ENCODE measurements around the gene PCCA. TPM values are rescaled to one million over a fixed set of nuclear protein-coding genes. Genes with fewer than 3 reads are reported as not detected.

Gene PCCA
- total RNA-seq, 1 experiment from 2014 or later, result 39.9 TPM

DNA sequence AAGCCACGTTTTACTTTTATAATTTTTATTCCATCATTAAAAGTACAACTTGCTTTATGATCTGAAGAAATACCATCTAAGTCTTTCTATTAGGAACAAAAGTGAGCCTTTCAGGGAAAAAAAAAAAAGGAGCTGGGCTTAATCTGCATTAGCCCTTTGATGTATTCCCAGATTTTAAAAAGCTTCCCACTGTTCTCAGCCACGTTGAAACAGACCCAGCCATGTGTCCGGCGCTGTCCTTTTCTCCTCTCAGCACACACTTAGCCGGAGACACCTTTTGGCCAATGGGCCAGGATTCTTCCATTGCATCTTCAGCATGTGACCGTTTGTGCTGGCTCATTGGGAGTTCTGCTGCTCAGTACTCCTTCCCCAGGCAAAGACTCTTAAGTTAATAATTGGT, 394.2 kb downstream of the PCCA start:
- Mint-ChIP-seq H3K36me3 (ENCODE audit: insufficient read depth, unreplicated experiment) (no peaks in the 10 kb centered on the region), H3K4me1 (ENCODE audit: low read depth, unreplicated experiment) (no peaks in the 10 kb centered on the region), H3K27me3 (ENCODE audit: insufficient read depth, unreplicated experiment) (no peaks in the 10 kb centered on the region), H3K27ac (ENCODE audit: unreplicated experiment) (no peak overlapping the region), H3K4me3 (ENCODE audit: unreplicated experiment) (no peak overlapping the region), H3K9me3 (ENCODE audit: unreplicated experiment) (no peaks in the 10 kb centered on the region)
- no peak for TF ChIP-seq CTCF (IDR thresholded peaks at IDR 0.05; ENCODE audit: insufficient read depth in 1 of 2, low read depth in 1 of 2, low read length in 1 of 2, severe bottlenecking in 1 of 2, unreplicated experiment in 1 of 2)
- no peaks in the 10 kb centered on the region for H3K27me3 ChIP-seq (replicated peaks; ENCODE audit: control insufficient read depth, insufficient read depth, low read length)
- H3K4me1 ChIP-seq, result no peaks in the 10 kb centered on the region
- BruUV-seq (replicated peaks), result no TSS peak
- ChIA-PET POLR2A (no interaction called here), CTCF (no interaction called here)
- intact Hi-C loops (cut with micrococcal nuclease; ENCODE audit: unreplicated experiment), result no loop called here
- no peak for DNase-seq
- H3K36me3 ChIP-seq (ENCODE audit: control insufficient read depth, insufficient read depth, low read length), result no peaks in the 10 kb centered on the region
- H3K4me3 ChIP-seq (ENCODE audit: low read depth, low read length), result no peak overlapping the region
- H3K9me3 ChIP-seq, result no peaks in the 10 kb centered on the region

DNA sequence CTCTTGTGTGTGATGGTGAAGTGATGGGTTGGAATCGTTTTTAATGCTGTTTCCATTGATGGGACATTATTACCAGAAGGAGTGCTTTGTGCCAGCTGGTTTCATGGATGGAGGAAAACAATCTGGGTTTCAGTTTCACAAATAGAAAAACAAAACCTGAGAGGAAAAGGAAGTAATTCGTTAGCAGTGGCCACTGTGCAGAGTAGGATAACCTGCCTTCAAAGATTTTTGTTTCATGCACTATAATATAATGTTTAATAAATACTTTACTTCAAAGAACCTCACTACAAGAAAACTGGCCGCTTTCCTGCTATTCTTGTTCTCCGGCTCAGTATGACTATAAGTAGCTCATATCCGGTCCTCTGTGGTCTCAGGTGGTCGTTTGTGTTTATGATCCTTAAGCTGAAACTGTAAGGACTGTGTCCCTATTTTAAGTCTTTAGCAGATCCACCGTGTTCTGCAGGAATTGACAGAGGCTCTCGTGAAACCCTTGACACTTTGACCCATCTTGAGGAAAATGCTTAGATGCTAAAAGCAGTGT, 395.0 kb downstream of the PCCA start:
- no peaks in the 10 kb centered on the region for H3K27me3 ChIP-seq (replicated peaks; ENCODE audit: control insufficient read depth, insufficient read depth, low read length)
- no peak for TF ChIP-seq CTCF (IDR thresholded peaks at IDR 0.05; ENCODE audit: insufficient read depth in 1 of 2, low read depth in 1 of 2, low read length in 1 of 2, severe bottlenecking in 1 of 2, unreplicated experiment in 1 of 2)
- ChIA-PET CTCF (interaction anchor here (0.9 kb wide), 1 partner anchor 31 kb away, joined by 3 read pairs; no protein-coding TSS in a partner anchor), POLR2A (no interaction called here)
- no peaks in the 10 kb centered on the region for H3K9me3 ChIP-seq
- Mint-ChIP-seq H3K36me3 (ENCODE audit: insufficient read depth, unreplicated experiment) (no peaks in the 10 kb centered on the region), H3K9me3 (ENCODE audit: unreplicated experiment) (no peaks in the 10 kb centered on the region), H3K27me3 (ENCODE audit: insufficient read depth, unreplicated experiment) (no peaks in the 10 kb centered on the region), H3K4me1 (ENCODE audit: low read depth, unreplicated experiment) (no peaks in the 10 kb centered on the region), H3K4me3 (ENCODE audit: unreplicated experiment) (no peak overlapping the region), H3K27ac (ENCODE audit: unreplicated experiment) (no peak overlapping the region)
- no peak overlapping the region for H3K4me3 ChIP-seq (ENCODE audit: low read depth, low read length)
- intact Hi-C loops (cut with micrococcal nuclease; ENCODE audit: unreplicated experiment), result no loop called here
- DNase-seq, result no peak
- no peaks in the 10 kb centered on the region for H3K36me3 ChIP-seq (ENCODE audit: control insufficient read depth, insufficient read depth, low read length)
- no TSS peak for BruUV-seq (replicated peaks)
- H3K4me1 ChIP-seq, result no peaks in the 10 kb centered on the region

DNA sequence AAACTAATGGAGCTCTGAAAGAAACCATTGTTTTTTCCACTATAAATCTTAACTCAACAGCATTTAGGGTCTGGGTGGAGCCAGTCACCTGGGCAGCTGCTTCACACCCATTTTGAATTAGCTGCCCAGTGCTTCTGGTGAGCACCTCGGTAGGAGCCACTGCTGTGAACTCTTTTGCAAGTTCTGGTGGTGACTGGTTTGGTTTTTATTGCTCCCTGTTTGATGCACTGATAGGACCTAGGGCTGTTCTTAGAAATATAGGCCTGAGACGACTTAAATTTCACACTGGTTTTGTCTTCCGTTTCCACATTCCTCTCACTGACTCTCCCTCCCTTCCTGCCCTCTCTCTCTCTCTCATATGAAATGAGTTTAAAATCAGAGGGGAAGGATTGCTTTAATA, 395.8 kb downstream of the PCCA start:
- H3K4me1 ChIP-seq, result no peaks in the 10 kb centered on the region
- intact Hi-C loops (cut with micrococcal nuclease; ENCODE audit: unreplicated experiment), result no loop called here
- no peak for DNase-seq
- Mint-ChIP-seq H3K4me1 (ENCODE audit: low read depth, unreplicated experiment) (no peaks in the 10 kb centered on the region), H3K27me3 (ENCODE audit: insufficient read depth, unreplicated experiment) (no peaks in the 10 kb centered on the region), H3K27ac (ENCODE audit: unreplicated experiment) (no peak overlapping the region), H3K9me3 (ENCODE audit: unreplicated experiment) (no peaks in the 10 kb centered on the region), H3K4me3 (ENCODE audit: unreplicated experiment) (no peak overlapping the region), H3K36me3 (ENCODE audit: insufficient read depth, unreplicated experiment) (no peaks in the 10 kb centered on the region)
- CTCF ChIA-PET, result interaction anchor here (0.9 kb wide), 1 partner anchor 30 kb away, joined by 3 read pairs; no protein-coding TSS in a partner anchor
- no TSS peak for BruUV-seq (replicated peaks)
- H3K9me3 ChIP-seq, result no peaks in the 10 kb centered on the region
- no peak overlapping the region for H3K4me3 ChIP-seq (ENCODE audit: low read depth, low read length)
- POLR2A ChIA-PET, result no interaction called here
- TF ChIP-seq CTCF (IDR thresholded peaks at IDR 0.05; ENCODE audit: insufficient read depth in 1 of 2, low read depth in 1 of 2, low read length in 1 of 2, severe bottlenecking in 1 of 2, unreplicated experiment in 1 of 2), result no peak
- no peaks in the 10 kb centered on the region for H3K27me3 ChIP-seq (replicated peaks; ENCODE audit: control insufficient read depth, insufficient read depth, low read length)
- H3K36me3 ChIP-seq (ENCODE audit: control insufficient read depth, insufficient read depth, low read length), result no peaks in the 10 kb centered on the region
